Activated CD8-positive, alpha-beta memory T cell treated with anti-CD3 and anti-CD28 coated beads, Interleukin-2, amount 10 ng/mL, durations not matched to agents 7 days and 5 days (primary cell): ENCODE measurements around the gene GSDME. TPM values are rescaled to one million over a fixed set of nuclear protein-coding genes. Genes with fewer than 3 reads are reported as not detected.
A peak's percentile ranks its signal among the peaks of the same experiment; 100 is the strongest.

Experiments
- ATAC-seq: fragments of 150-1000 bp; cut with Tn5 transposase; one replicate; pipeline ENCODE4 v1.10.0; 2021; ENCODE audit warnings: moderate library complexity
- CTCF ChIA-PET: fragments of 350-600 bp; sonication (Branson Sonifier 250); formaldehyde crosslinking; loops from one replicate; lab custom pipeline; 2021; ENCODE audit warnings: antibody characterized with exemption; lab: Charles Lee
- DNase-seq: peaks from one replicate; pipeline ENCODE4 v3.0.0-alpha.2; 2020
- H3K27ac Mint-ChIP-seq: one replicate; pipeline ENCODE4 v1.8.0; 2021; ENCODE audit warnings: mild to moderate bottlenecking, mixed read lengths
- H3K27me3 Mint-ChIP-seq: one replicate; pipeline ENCODE4 v1.8.0; 2021; ENCODE audit warnings: mixed read lengths
- H3K36me3 Mint-ChIP-seq: one replicate; pipeline ENCODE4 v1.8.0; 2021; ENCODE audit warnings: mild to moderate bottlenecking, mixed read lengths
- H3K4me1 Mint-ChIP-seq: one replicate; pipeline ENCODE4 v1.8.0; 2021; ENCODE audit warnings: mixed read lengths
- H3K4me3 Mint-ChIP-seq: one replicate; pipeline ENCODE4 v1.8.0; 2021; ENCODE audit warnings: mild to moderate bottlenecking, moderate library complexity, mixed read lengths
- H3K9me3 Mint-ChIP-seq: one replicate; pipeline ENCODE4 v1.8.0; 2022; ENCODE audit warnings: low read depth, mixed read lengths
- total RNA-seq, 2 experiments: library from RNA; stranded (reverse); gene quantifications; one replicate each; pipeline ENCODE4 v1.2.3, GENCODE V29; 2021

Gene GSDME
- total RNA-seq, 2 experiments from 2014 or later, result 0.96 to 4.5 TPM

GRCh38 chr7:24697416-24697815 is 59.8 kb downstream of the GSDME start:
- H3K4me3 Mint-ChIP-seq, result no peak overlapping the region
- no peaks in the 10 kb centered on the region for H3K4me1 Mint-ChIP-seq
- no peaks in the 10 kb centered on the region for H3K9me3 Mint-ChIP-seq
- H3K36me3 Mint-ChIP-seq, result no peaks in the 10 kb centered on the region
- ATAC-seq (no peak), DNase-seq (no peak)
- H3K27ac Mint-ChIP-seq, result no peak overlapping the region
- CTCF ChIA-PET, result interaction anchor here (1.5 kb wide), 1 partner anchor 11 kb away, joined by 4 read pairs; no protein-coding TSS in a partner anchor
- H3K27me3 Mint-ChIP-seq, result no peaks in the 10 kb centered on the region

- DNase-seq, result no peak
- Mint-ChIP-seq H3K27ac (no peak overlapping the region), H3K4me1 (no peaks in the 10 kb centered on the region), H3K36me3 (peaks cover 1% of the 10 kb centered on the region), H3K27me3 (no peaks in the 10 kb centered on the region), H3K9me3 (no peaks in the 10 kb centered on the region), H3K4me3 (no peak overlapping the region)
- CTCF ChIA-PET, result no interaction called here
- ATAC-seq, result no peak
Measured at GRCh38 chr7:24692592-24692991, 64.7 kb downstream of the GSDME start.

GRCh38 chr7:24690251-24690650 is 67.0 kb downstream of the GSDME start:
- H3K4me3 Mint-ChIP-seq, result no peak overlapping the region
- CTCF ChIA-PET, result no interaction called here
- H3K27me3 Mint-ChIP-seq, result no peaks in the 10 kb centered on the region
- DNase-seq (no peak), ATAC-seq (no peak)
- H3K27ac Mint-ChIP-seq, result no peak overlapping the region
- H3K36me3 Mint-ChIP-seq, result peaks cover 10% of the 10 kb centered on the region
- H3K4me1 Mint-ChIP-seq, result no peaks in the 10 kb centered on the region
- no peaks in the 10 kb centered on the region for H3K9me3 Mint-ChIP-seq

GRCh38 chr7:24685708-24686107 is 71.6 kb downstream of the GSDME start:
- Mint-ChIP-seq H3K9me3 (no peaks in the 10 kb centered on the region), H3K36me3 (peaks cover 15% of the 10 kb centered on the region), H3K27me3 (no peaks in the 10 kb centered on the region), H3K27ac (no peak overlapping the region), H3K4me1 (no peaks in the 10 kb centered on the region), H3K4me3 (no peak overlapping the region)
- CTCF ChIA-PET, result interaction anchor here (1.0 to 1.1 kb wide), 2 partner anchors 20 to 416 kb away, joined by 3 read pairs; no protein-coding TSS in a partner anchor
- no peak for DNase-seq
- ATAC-seq, result no peak

GRCh38 chr7:24670782-24671181 is 86.5 kb downstream of the GSDME start:
- CTCF ChIA-PET, result no interaction called here

GRCh38 chr7:24669971-24670591 is 87.2 kb downstream of the GSDME start:
- DNase-seq, result no peak
- H3K36me3 Mint-ChIP-seq, result peaks cover 1% of the 10 kb centered on the region
- H3K27ac Mint-ChIP-seq, result no peak overlapping the region
- CTCF ChIA-PET, result interaction anchor here (1.0 kb wide), 3 partner anchors 18 to 95 kb away, joined by 3 to 5 read pairs (median 3); no protein-coding TSS in a partner anchor
- H3K9me3 Mint-ChIP-seq, result no peaks in the 10 kb centered on the region
- ATAC-seq, result no peak
- no peak overlapping the region for H3K4me3 Mint-ChIP-seq
- H3K4me1 Mint-ChIP-seq, result no peaks in the 10 kb centered on the region
- H3K27me3 Mint-ChIP-seq, result no peaks in the 10 kb centered on the region

More at GRCh38 chr7:24670782-24671181, 86.5 kb downstream of the GSDME start:
- ATAC-seq, result no peak
- no peak for DNase-seq
- no peak overlapping the region for H3K4me3 Mint-ChIP-seq
- no peaks in the 10 kb centered on the region for H3K27me3 Mint-ChIP-seq
- H3K9me3 Mint-ChIP-seq, result no peaks in the 10 kb centered on the region
- no peaks in the 10 kb centered on the region for H3K36me3 Mint-ChIP-seq
- H3K27ac Mint-ChIP-seq, result no peak overlapping the region
- no peaks in the 10 kb centered on the region for H3K4me1 Mint-ChIP-seq

- no peak for DNase-seq
- Mint-ChIP-seq H3K27me3 (no peaks in the 10 kb centered on the region), H3K27ac (no peak overlapping the region), H3K4me1 (no peaks in the 10 kb centered on the region), H3K36me3 (peaks cover 1% of the 10 kb centered on the region), H3K4me3 (no peak overlapping the region), H3K9me3 (no peaks in the 10 kb centered on the region)
- CTCF ChIA-PET, result interaction anchor here (1.0 to 1.6 kb wide), 3 partner anchors 19 to 424 kb away, joined by 3 to 5 read pairs (median 3); no protein-coding TSS in a partner anchor
- ATAC-seq, result no peak
Measured at GRCh38 chr7:24668927-24669635, 88.2 kb downstream of the GSDME start.

GRCh38 chr7:24665564-24666294 is 91.5 kb downstream of the GSDME start:
- Mint-ChIP-seq H3K36me3 (peaks cover 1% of the 10 kb centered on the region), H3K27me3 (no peaks in the 10 kb centered on the region), H3K4me3 (no peak overlapping the region), H3K4me1 (no peaks in the 10 kb centered on the region), H3K27ac (no peak overlapping the region), H3K9me3 (no peaks in the 10 kb centered on the region)
- DNase-seq (peak; percentile 52), ATAC-seq (peak; percentile 55)
- CTCF ChIA-PET, result interaction anchor here (0.9 to 1.6 kb wide), 7 partner anchors 20 to 1127 kb away, joined by 3 to 5 read pairs (median 3); no protein-coding TSS in a partner anchor

- Mint-ChIP-seq H3K27me3 (no peaks in the 10 kb centered on the region), H3K27ac (no peak overlapping the region), H3K4me3 (no peak overlapping the region), H3K9me3 (no peaks in the 10 kb centered on the region), H3K36me3 (peaks cover 13% of the 10 kb centered on the region), H3K4me1 (no peaks in the 10 kb centered on the region)
- DNase-seq (no peak), ATAC-seq (no peak)
- CTCF ChIA-PET, result no interaction called here
Measured at GRCh38 chr7:24660546-24660945, 96.7 kb downstream of the GSDME start.

GRCh38 chr7:24659505-24659904 is 97.8 kb downstream of the GSDME start:
- Mint-ChIP-seq H3K27me3 (no peaks in the 10 kb centered on the region), H3K27ac (no peak overlapping the region), H3K4me1 (no peaks in the 10 kb centered on the region), H3K36me3 (peaks cover 12% of the 10 kb centered on the region), H3K9me3 (no peaks in the 10 kb centered on the region), H3K4me3 (no peak overlapping the region)
- CTCF ChIA-PET, result no interaction called here
- no peak for ATAC-seq
- DNase-seq, result no peak

- H3K36me3 Mint-ChIP-seq, result peaks cover 12% of the 10 kb centered on the region
- CTCF ChIA-PET, result no interaction called here
- no peaks in the 10 kb centered on the region for H3K27me3 Mint-ChIP-seq
- ATAC-seq, result no peak
- no peak for DNase-seq
- H3K9me3 Mint-ChIP-seq, result no peaks in the 10 kb centered on the region
- H3K4me3 Mint-ChIP-seq, result no peak overlapping the region
- no peak overlapping the region for H3K27ac Mint-ChIP-seq
- peaks cover 4% of the 10 kb centered on the region for H3K4me1 Mint-ChIP-seq
Measured at GRCh38 chr7:24657980-24658379, 99.3 kb downstream of the GSDME start.

GRCh38 chr7:24656608-24657007 is 100.7 kb downstream of the GSDME start:
- Mint-ChIP-seq H3K36me3 (peaks cover 12% of the 10 kb centered on the region), H3K27me3 (no peaks in the 10 kb centered on the region), H3K4me1 (peaks cover 4% of the 10 kb centered on the region), H3K27ac (no peak overlapping the region), H3K4me3 (no peak overlapping the region), H3K9me3 (no peaks in the 10 kb centered on the region)
- CTCF ChIA-PET, result interaction anchor here (1.5 kb wide), 1 partner anchor 69 kb away, joined by 3 read pairs; no protein-coding TSS in a partner anchor
- no peak for ATAC-seq
- no peak for DNase-seq

- DNase-seq (no peak), ATAC-seq (no peak)
- peaks cover 4% of the 10 kb centered on the region for H3K4me1 Mint-ChIP-seq
- CTCF ChIA-PET, result no interaction called here
- no peaks in the 10 kb centered on the region for H3K27me3 Mint-ChIP-seq
- H3K36me3 Mint-ChIP-seq, result peaks cover 11% of the 10 kb centered on the region
- no peak overlapping the region for H3K4me3 Mint-ChIP-seq
- no peaks in the 10 kb centered on the region for H3K9me3 Mint-ChIP-seq
- H3K27ac Mint-ChIP-seq, result no peak overlapping the region
Measured at GRCh38 chr7:24654305-24654704, 103.0 kb downstream of the GSDME start.
